H1 (cell line): ENCODE results near the gene SBF1. TPM values are rescaled to one million over a fixed set of nuclear protein-coding genes. Genes with fewer than 3 reads are reported as not detected.

Experiments
- CTCF ChIA-PET: fragments of 300-600 bp; sonication (Branson Sonifier 250); formaldehyde crosslinking; loops from one replicate; lab custom pipeline; 2021; ENCODE audit not compliant: partially characterized antibody; lab: Charles Lee
- POLR2A ChIA-PET: fragments of 300-600 bp; sonication (Branson Sonifier 250); formaldehyde crosslinking; loops from one replicate; lab custom pipeline; 2021; ENCODE audit warnings: inconsistent platforms; ENCODE audit not compliant: partially characterized antibody; lab: Charles Lee
- DNase-seq, 2 experiments: peaks; one replicate each; pipeline versions ENCODE4 v3.0.0 to v3.0.0-alpha.2; 2010 to 2022; ENCODE audit warnings: low spot score in 2 of 2, low read depth in 1 of 2, mixed read lengths in 1 of 2
- FAIRE-seq: peaks from 2 replicates; lab custom pipeline; 2011; peaks lifted over from hg19 to GRCh38; lab: Jason Lieb, UNC
- H2AFZ ChIP-seq: 2 replicates; pipeline ENCODE4 v1.8.1; 2012; ENCODE audit warnings: low read length, inconsistent platforms
- H2AK5ac ChIP-seq: 2 replicates; pipeline ENCODE4 v1.6.1; 2013; ENCODE audit warnings: low read depth, low read length
- H2BK120ac ChIP-seq: replicated peaks from 2 replicates; pipeline ENCODE3; 2013; ENCODE audit warnings: low read depth, low read length, inconsistent platforms
- H2BK12ac ChIP-seq: 2 replicates; pipeline ENCODE4 v1.6.1; 2013; ENCODE audit warnings: low read depth, low read length
- H2BK15ac ChIP-seq: 2 replicates; pipeline ENCODE4 v1.6.1; 2013; ENCODE audit warnings: low read length
- H2BK20ac ChIP-seq: 2 replicates; pipeline ENCODE4 v1.6.1; 2013; ENCODE audit warnings: low read length
- H2BK5ac ChIP-seq: 2 replicates; pipeline ENCODE4 v1.6.1; 2013; ENCODE audit warnings: low read depth, low read length
- H3K14ac ChIP-seq: 2 replicates; pipeline ENCODE4 v1.6.1; 2013; ENCODE audit warnings: inconsistent platforms; ENCODE audit not compliant: insufficient read length
- H3K18ac ChIP-seq: 2 replicates; pipeline ENCODE4 v1.6.1; 2013; ENCODE audit warnings: low read length; ENCODE audit errors: extremely low read depth
- H3K23ac ChIP-seq: 2 replicates; pipeline ENCODE4 v1.6.1; 2013; ENCODE audit warnings: inconsistent platforms; ENCODE audit not compliant: insufficient read length
- H3K23me2 ChIP-seq: 2 replicates; pipeline ENCODE4 v1.6.1; 2013; ENCODE audit warnings: low read depth, low read length
- H3K27ac ChIP-seq: 2 replicates; pipeline ENCODE4 v1.6.1; 2011; ENCODE audit warnings: low read depth, low read length, inconsistent platforms
- H3K27me3 ChIP-seq, 4 experiments: replicated peaks in 1 of 4; 1 replicate in 1 of 4; 2 replicates in 3 of 4; pipeline versions ENCODE4 v1.6.1 to v1.8.1; 2011 to 2013; ENCODE audit warnings: low read length in 3 of 4, mild to moderate bottlenecking in 3 of 4, inconsistent platforms in 2 of 4, mixed read lengths in 2 of 4, moderate library complexity in 1 of 4; ENCODE audit not compliant: control insufficient read depth in 3 of 4, insufficient read depth in 3 of 4; ENCODE audit errors: extremely low read depth in 1 of 4
- H3K36me3 ChIP-seq, 4 experiments: 2 replicates each; pipeline versions ENCODE4 v1.6.1 to v1.8.1; 2011 to 2013; ENCODE audit warnings: mild to moderate bottlenecking in 4 of 4, low read length in 3 of 4, moderate library complexity in 2 of 4, control low read depth in 1 of 4, inconsistent platforms in 1 of 4; ENCODE audit not compliant: insufficient read depth in 4 of 4, control insufficient read depth in 2 of 4
- H3K4ac ChIP-seq: replicated peaks from 2 replicates; pipeline ENCODE3; 2013; ENCODE audit warnings: low read length, low read depth, mixed read lengths, inconsistent platforms; ENCODE audit not compliant: insufficient read length
- H3K4me1 ChIP-seq, 4 experiments: replicated peaks in 1 of 4; 1 replicate in 1 of 4; 2 replicates in 3 of 4; pipeline versions ENCODE4 v1.6.1 to v1.8.1; 2011 to 2013; ENCODE audit warnings: low read length in 3 of 4, inconsistent platforms in 2 of 4, mixed read lengths in 1 of 4; ENCODE audit not compliant: insufficient read depth in 4 of 4, control insufficient read depth in 3 of 4
- H3K4me2 ChIP-seq, 2 experiments: 2 replicates each; pipeline versions ENCODE4 v1.6.1 to v1.8.1; 2011 to 2013; ENCODE audit warnings: low read depth in 2 of 2, low read length in 2 of 2, control low read depth in 1 of 2, inconsistent platforms in 1 of 2, mild to moderate bottlenecking in 1 of 2; ENCODE audit not compliant: insufficient read depth in 1 of 2
- H3K4me3 ChIP-seq, 4 experiments: fragments of 200-600, 300-600 bp in 1 of 4; sonication (generic), shearing (Covaris generic), sonication (Bioruptor Twin) in 1 of 4; 2 replicates each; pipeline versions ENCODE4 v1.5.1 to v1.8.1; 2011 to 2016; ENCODE audit warnings: low read length in 4 of 4, low read depth in 3 of 4, control low read depth in 2 of 4, inconsistent platforms in 2 of 4, mild to moderate bottlenecking in 2 of 4, mixed read lengths in 1 of 4, moderate library complexity in 1 of 4; ENCODE audit not compliant: insufficient read depth in 2 of 4; ENCODE audit errors: extremely low read depth in 1 of 4
- H3K56ac ChIP-seq: replicated peaks from 2 replicates; pipeline ENCODE3; 2013; ENCODE audit warnings: low read depth, mild to moderate bottlenecking, mixed read lengths, low read length, inconsistent platforms; ENCODE audit not compliant: insufficient read length
- H3K79me1 ChIP-seq: 2 replicates; pipeline ENCODE4 v1.6.1; 2013; ENCODE audit warnings: low read depth, low read length, control low read depth
- H3K79me2 ChIP-seq, 2 experiments: 2 replicates each; pipeline versions ENCODE4 v1.6.1 to v1.8.1; 2012 to 2013; ENCODE audit warnings: low read length in 2 of 2, mild to moderate bottlenecking in 2 of 2, inconsistent platforms in 1 of 2; ENCODE audit not compliant: insufficient read depth in 2 of 2, control insufficient read depth in 1 of 2
- H3K9ac ChIP-seq, 4 experiments: replicated peaks in 1 of 4; 1 replicate in 1 of 4; 2 replicates in 3 of 4; pipeline versions ENCODE4 v1.6.1 to v1.8.1; 2011 to 2013; ENCODE audit warnings: low read depth in 3 of 4, low read length in 3 of 4, control low read depth in 2 of 4, mild to moderate bottlenecking in 2 of 4, moderate library complexity in 2 of 4, inconsistent platforms in 1 of 4; ENCODE audit errors: extremely low read depth in 1 of 4
- H3K9me3 ChIP-seq, 2 experiments: 2 replicates each; pipeline versions ENCODE4 v1.6.1 to v1.8.1; 2012 to 2013; ENCODE audit warnings: mild to moderate bottlenecking in 2 of 2, moderate library complexity in 2 of 2, control low read depth in 1 of 2, inconsistent platforms in 1 of 2, low read depth in 1 of 2, low read length in 1 of 2, mixed read lengths in 1 of 2; ENCODE audit not compliant: insufficient read depth in 2 of 2
- H4K20me1 ChIP-seq, 2 experiments: replicated peaks in 1 of 2; 2 replicates each; pipeline versions ENCODE3 to v1.8.1; 2011 to 2013; ENCODE audit warnings: inconsistent platforms in 2 of 2, low read length in 2 of 2, mild to moderate bottlenecking in 1 of 2; ENCODE audit not compliant: insufficient read depth in 2 of 2, control insufficient read depth in 1 of 2
- H4K5ac ChIP-seq: 2 replicates; pipeline ENCODE4 v1.6.1; 2013; ENCODE audit warnings: low read length, low read depth, mixed read lengths, inconsistent platforms; ENCODE audit not compliant: insufficient read length
- H4K8ac ChIP-seq: 2 replicates; pipeline ENCODE4 v1.8.0; 2013; ENCODE audit warnings: mild to moderate bottlenecking, moderate library complexity, low read length, inconsistent platforms; ENCODE audit not compliant: insufficient read depth; ENCODE audit errors: extremely low read depth
- H4K91ac ChIP-seq: replicated peaks from 2 replicates; pipeline ENCODE3; 2013; ENCODE audit warnings: low read length, mixed read lengths, inconsistent platforms; ENCODE audit not compliant: insufficient read length
- ASH2L ChIP-seq: fragments of 200-600, 300-600 bp; sonication (generic); IDR thresholded peaks from one replicate; pipeline ENCODE4 v1.7.1; 2017; ENCODE audit warnings: low read length
- CHD2 ChIP-seq: IDR thresholded peaks from 2 replicates; pipeline ENCODE4 v1.6.1; 2012; ENCODE audit warnings: low read length, improper control_type of control experiment
- EP300 ChIP-seq, 2 experiments: IDR thresholded peaks; 1 replicate in 1 of 2; 2 replicates in 1 of 2; pipeline ENCODE4 v1.6.1; 2011 to 2012; ENCODE audit warnings: low read depth in 2 of 2, low read length in 2 of 2, mild to moderate bottlenecking in 2 of 2, borderline replicate concordance in 1 of 2, inconsistent platforms in 1 of 2, moderate library complexity in 1 of 2
- HDAC6 ChIP-seq: IDR thresholded peaks from one replicate; pipeline ENCODE4 v1.7.1; 2012; ENCODE audit warnings: low read depth, mild to moderate bottlenecking, inconsistent platforms, low read length, moderate library complexity
- KDM1A ChIP-seq: fragments of 200-600, 300-600 bp; sonication (generic); IDR thresholded peaks from 2 replicates; pipeline ENCODE4 v1.7.1; 2016; ENCODE audit warnings: mild to moderate bottlenecking, low read length, borderline replicate concordance
- NANOG ChIP-seq: IDR thresholded peaks from 2 replicates; pipeline ENCODE4 v1.6.1; 2011; ENCODE audit warnings: low read length, low read depth, mild to moderate bottlenecking, inconsistent platforms; ENCODE audit not compliant: insufficient read depth, poor library complexity, severe bottlenecking
- SAP30 ChIP-seq: fragments of 300-600 bp; sonication (generic); IDR thresholded peaks from 2 replicates; pipeline ENCODE4 v1.7.1; 2012; ENCODE audit warnings: low read length, moderate library complexity, mild to moderate bottlenecking, inconsistent platforms; ENCODE audit not compliant: insufficient read depth, insufficient replicate concordance
- SP1 ChIP-seq: IDR thresholded peaks from 2 replicates; pipeline ENCODE4 v1.6.1; 2011; ENCODE audit warnings: low read depth, low read length
- SRF ChIP-seq: IDR thresholded peaks from 2 replicates; pipeline ENCODE4 v1.6.1; 2011; ENCODE audit warnings: mild to moderate bottlenecking, low read depth, low read length, moderate library complexity
- TAF1 ChIP-seq: IDR thresholded peaks from 2 replicates; pipeline ENCODE4 v1.6.1; 2011; ENCODE audit warnings: mild to moderate bottlenecking, low read depth, low read length
- TAF7 ChIP-seq: optimal IDR thresholded peaks from 2 replicates; pipeline ENCODE3; 2011; ENCODE audit warnings: low read depth, mild to moderate bottlenecking, inconsistent platforms, low read length, moderate library complexity, borderline replicate concordance
- WGBS, 2 experiments: shearing (Covaris generic) in 1 of 2; methylation state at CpG; one replicate each; pipeline versions ENCODE4 v1.1.6 to v1.1.7; 2013 to 2015; ENCODE audit warnings: low lambda C conversion rate in 2 of 2, mixed read lengths in 2 of 2, inconsistent platforms in 1 of 2, low coverage in 1 of 2, missing lambda C conversion rate in 1 of 2; ENCODE audit not compliant: insufficient replicate concordance in 2 of 2, insufficient coverage in 1 of 2, insufficient read length in 1 of 2; ENCODE audit errors: extremely low coverage in 1 of 2, missing lambda C conversion rate in 1 of 2; 5-methylcytosine and 5-hydroxymethylcytosine counted together
- polyA plus RNA-seq, 7 experiments: library from polyadenylated mRNA; depleted of rRNA in 3 of 7; stranded (reverse) in 5 of 7; unstranded in 2 of 7; fragments of >200 nt in 5 of 7; fragments of 200-250 nt in 2 of 7; gene quantifications; 1 replicate in 5 of 7; 2 replicates in 1 of 7; 4 replicates in 1 of 7; pipeline versions ENCODE4 v1.2.1 to v1.2.3, GENCODE V29; 2011 to 2013; ENCODE audit warnings: missing spikeins in 2 of 7, mixed read lengths in 2 of 7
- total RNA-seq: library from RNA; stranded (reverse); fragmentation: NEBNext Ultra II Directional; extraction: Animal tissue kit (Norgen Biotek cat#: 25700); gene quantifications from 2 replicates; pipeline ENCODE4 v1.2.1, GENCODE V29; 2021

The SBF1 gene
- total and polyA plus RNA-seq, 2 of the 8 experiments (the other 6 are each of a cell fraction or from before 2014, with no cell fraction given), result 29.1 to 71.5 TPM

DNA sequence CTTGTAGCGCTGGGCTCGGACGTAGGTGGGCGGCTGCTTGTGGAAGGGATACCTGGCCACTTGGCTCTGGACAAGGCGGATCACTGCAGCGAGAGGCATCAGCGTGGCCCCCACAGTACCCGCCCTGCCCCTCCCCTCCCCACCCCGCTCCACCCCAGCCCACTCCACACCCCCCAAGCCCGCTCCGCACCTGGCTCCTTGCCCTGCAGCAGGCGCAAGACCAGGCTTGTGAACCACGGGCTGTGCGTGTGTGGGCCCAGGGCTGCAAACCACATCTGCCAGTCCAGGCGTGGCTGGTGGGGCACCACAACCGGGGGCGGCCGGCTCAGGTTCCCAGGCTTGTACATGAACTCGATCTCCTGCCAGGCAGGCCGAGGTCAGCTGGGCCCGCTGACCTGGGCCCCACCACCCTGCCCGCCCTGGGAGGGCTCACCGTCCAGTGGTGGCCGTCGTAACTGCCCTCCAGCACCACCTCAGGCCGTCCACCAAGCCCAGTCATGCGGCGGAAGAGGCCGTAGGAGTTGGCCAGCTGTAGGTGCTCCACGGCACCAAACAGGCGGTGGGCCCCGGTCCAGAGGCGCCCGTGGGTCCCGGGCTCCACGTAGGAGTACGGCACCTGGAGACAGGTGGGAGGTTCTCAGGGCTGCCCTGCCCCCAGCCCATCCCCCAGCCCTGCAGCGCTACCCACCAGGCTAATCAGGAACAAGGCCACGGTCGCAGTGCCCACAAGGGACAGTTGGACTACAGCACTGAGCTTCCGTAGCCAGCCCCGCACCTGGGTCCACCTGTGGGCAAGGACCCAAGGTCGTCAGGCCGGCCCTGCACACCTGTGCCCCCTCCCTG, 29.8 kb upstream of the SBF1 start:
- peaks cover 9% of the 10 kb centered on the region; the same call in 1 of the 2 replicates for H3K79me1 ChIP-seq
- H2BK20ac ChIP-seq, result no peak overlapping the region
- no peak overlapping the region for H3K56ac ChIP-seq
- H3K79me2 ChIP-seq, result peaks cover 0 to 13% of the 10 kb centered on the region in 2 experiments; a peak in 2 of 4 replicates
- no peak overlapping the region for H3K9ac ChIP-seq
- no peak overlapping the region for H2BK12ac ChIP-seq
- no peaks in the 10 kb centered on the region for H3K9me3 ChIP-seq
- no peak overlapping the region for H3K14ac ChIP-seq
- no peak overlapping the region for H2BK15ac ChIP-seq
- H3K27me3 ChIP-seq, result no peaks in the 10 kb centered on the region
- no peak overlapping the region for H3K23ac ChIP-seq
- no peak overlapping the region for H3K4me2 ChIP-seq
- H2BK5ac ChIP-seq, result no peak overlapping the region
- CTCF ChIA-PET, result interaction anchor here (0.5 to 2.7 kb wide), 3 partner anchors 10 to 146 kb away, joined by 3 to 11 read pairs (median 3); no protein-coding TSS in a partner anchor
- no peak overlapping the region for H4K91ac ChIP-seq
- H2BK120ac ChIP-seq, result no peak overlapping the region
- FAIRE-seq, result no peak
- peaks cover 2 to 8% (median 5%) of the 10 kb centered on the region in 4 experiments for H3K4me1 ChIP-seq
- H3K36me3 ChIP-seq, result peaks cover 0 to 15% (median 0%) of the 10 kb centered on the region in 4 experiments; a peak in 2 of 8 replicates
- no peak for DNase-seq
- H4K20me1 ChIP-seq, result peaks cover 0 to 18% of the 10 kb centered on the region in 2 experiments
- H4K5ac ChIP-seq, result no peak overlapping the region
- H3K18ac ChIP-seq, result no peak overlapping the region
- peaks cover 11% of the 10 kb centered on the region; the same call in 1 of the 2 replicates for H3K23me2 ChIP-seq
- no peak overlapping the region for H2AK5ac ChIP-seq
- H3K4ac ChIP-seq, result no peak overlapping the region
- WGBS, 2 experiments, result 97% methylated on average over 16 of the region's 44 CpGs; no CpG with 5 or more reads in 1 of the 2 experiments
- H2AFZ ChIP-seq, result no peak overlapping the region
- H3K4me3 ChIP-seq, result no peak overlapping the region
- no peak overlapping the region for H4K8ac ChIP-seq
- no peak overlapping the region for H3K27ac ChIP-seq
- POLR2A ChIA-PET, result interaction anchor here (1.1 to 2.7 kb wide), 2 partner anchors 13 to 20 kb away, joined by 3 to 17 read pairs; partner anchors contain the start of gene MIOX
- TF ChIP-seq TAF1, result no peak
- no peak for TF ChIP-seq SP1
- TF ChIP-seq TAF7, result no peak
- no peak for TF ChIP-seq SRF
- no peak for TF ChIP-seq NANOG
- TF ChIP-seq SAP30, result no peak
- no peak for TF ChIP-seq EP300 (IDR thresholded peaks at IDR 0.05; ENCODE audit: borderline replicate concordance in 1 of 2, low read depth in 2 of 2, low read length in 2 of 2)
- TF ChIP-seq KDM1A, result no peak
- TF ChIP-seq CHD2, result no peak
- no peak for TF ChIP-seq HDAC6
- no peak for TF ChIP-seq ASH2L
